Transverse colon (tissue), 4 donors: ENCODE measurements around the gene APBA1. TPM values are rescaled to one million over a fixed set of nuclear protein-coding genes. Genes with fewer than 3 reads are reported as not detected.

Source experiments
- DNase-seq: peaks from one replicate; pipeline ENCODE4 v3.0.0-alpha.2; 2019
- H3K27ac ChIP-seq, 4 donors: fragments of 200-600 bp; sonication (generic); 2 replicates each; pipeline ENCODE4 v1.5.1; 2016 to 2018; ENCODE audit warnings: inconsistent platforms in 4 of 4
- H3K27me3 ChIP-seq: fragments of 200-600 bp; sonication (generic); 2 replicates; pipeline ENCODE4 v1.5.1; 2017; ENCODE audit warnings: inconsistent platforms
- H3K36me3 ChIP-seq, 4 donors: fragments of 200-600 bp; sonication (generic); 2 replicates each; pipeline ENCODE4 v1.5.1; 2017 to 2019; ENCODE audit warnings: inconsistent platforms in 4 of 4
- H3K4me1 ChIP-seq, 4 donors: fragments of 200-600 bp; sonication (generic); 2 replicates each; pipeline ENCODE4 v1.5.1; 2017 to 2020; ENCODE audit warnings: inconsistent platforms in 4 of 4
- H3K4me3 ChIP-seq, 4 donors: fragments of 200-600 bp; sonication (generic); 1 replicate in 1 of 4; 2 replicates in 3 of 4; pipeline versions ENCODE4 v1.5.1 to v1.6.1; 2017 to 2019; ENCODE audit warnings: inconsistent platforms in 4 of 4
- H3K9me3 ChIP-seq, 2 donors: fragments of 200-600 bp; sonication (generic); 2 replicates each; pipeline ENCODE4 v1.5.1; 2017 to 2019; ENCODE audit warnings: inconsistent platforms in 2 of 2
- EP300 ChIP-seq: sonication (generic); formaldehyde crosslinking; IDR thresholded peaks from one replicate; pipeline ENCODE4 v1.6.1; 2017; ENCODE audit warnings: antibody characterized with exemption, low read depth
- POLR2A ChIP-seq: fragments of 450-650 bp; IDR thresholded peaks from one replicate; pipeline ENCODE4 v1.6.1; 2016; ENCODE audit warnings: antibody characterized with exemption, mild to moderate bottlenecking, moderate library complexity
- POLR2AphosphoS5 ChIP-seq, 3 donors: sonication (generic); formaldehyde crosslinking; IDR thresholded peaks; one replicate each; pipeline ENCODE4 v1.6.1; 2016; ENCODE audit warnings: antibody characterized with exemption in 3 of 3
- WGBS, 2 donors: methylation state at CpG; one replicate each; pipeline ENCODE4 v1.1.5; 2018; ENCODE audit warnings: low coverage in 1 of 2; 5-methylcytosine and 5-hydroxymethylcytosine counted together
- in situ Hi-C, 4 donors: fragments of 200-750 bp; cut with MboI; loops; one replicate each; pipeline versions ENCODE4 v1.15.0 to v1.15.1; 2017; ENCODE audit warnings: low sequenced_read_pairs in 3 of 4, low pct_ligation_motif_present in 1 of 4, low pct_unique_long_range_greater_than_20kb in 1 of 4
- intact Hi-C: fragments of 100-400 bp; cut with DNase I; formaldehyde crosslinking; loops from one replicate; pipeline ENCODE4 v1.15.1; 2023; ENCODE audit warnings: low total_unique reads
- total RNA-seq, 4 donors: library from RNA; depleted of rRNA; stranded (reverse); fragments of >200 nt; gene quantifications; one replicate each; pipeline ENCODE4 v1.1.0, GENCODE V29; 2016
- TF ChIP-seq, protein P1 (sequence below), 5 experiments: fragments of 200-600 bp in 3 of 5; fragments of 450-650 bp in 2 of 5; sonication (generic) in 3 of 5; IDR thresholded peaks; 1 replicate in 2 of 5; 2 replicates in 3 of 5; pipeline ENCODE4 v1.5.1; 2016 to 2017; ENCODE audit warnings: antibody characterized with exemption in 5 of 5, inconsistent platforms in 3 of 5, mild to moderate bottlenecking in 2 of 5, moderate library complexity in 1 of 5

The APBA1 gene
- total RNA-seq, 4 donors from 2014 or later: 7.6 to 11.6 (median 10.2) TPM

- Histone ChIP-seq H3K4me1 (peaks cover 0 to 19% (median 4%) of the 10 kb centered on the region in 4 donors), H3K36me3 (no peaks in the 10 kb centered on the region), H3K9me3 (no peaks in the 10 kb centered on the region), H3K4me3 (no peak overlapping the region), H3K27ac (no peak overlapping the region), H3K27me3 (no peaks in the 10 kb centered on the region)
- 67 to 86% methylated on average over 2 of the region's 2 CpGs for WGBS, 2 donors
- in situ Hi-C loops (no loop called here), intact Hi-C loops (no loop called here)
- TF ChIP-seq POLR2A: no peak
- no peak for TF ChIP-seq EP300
- TF ChIP-seq, protein P1, sequence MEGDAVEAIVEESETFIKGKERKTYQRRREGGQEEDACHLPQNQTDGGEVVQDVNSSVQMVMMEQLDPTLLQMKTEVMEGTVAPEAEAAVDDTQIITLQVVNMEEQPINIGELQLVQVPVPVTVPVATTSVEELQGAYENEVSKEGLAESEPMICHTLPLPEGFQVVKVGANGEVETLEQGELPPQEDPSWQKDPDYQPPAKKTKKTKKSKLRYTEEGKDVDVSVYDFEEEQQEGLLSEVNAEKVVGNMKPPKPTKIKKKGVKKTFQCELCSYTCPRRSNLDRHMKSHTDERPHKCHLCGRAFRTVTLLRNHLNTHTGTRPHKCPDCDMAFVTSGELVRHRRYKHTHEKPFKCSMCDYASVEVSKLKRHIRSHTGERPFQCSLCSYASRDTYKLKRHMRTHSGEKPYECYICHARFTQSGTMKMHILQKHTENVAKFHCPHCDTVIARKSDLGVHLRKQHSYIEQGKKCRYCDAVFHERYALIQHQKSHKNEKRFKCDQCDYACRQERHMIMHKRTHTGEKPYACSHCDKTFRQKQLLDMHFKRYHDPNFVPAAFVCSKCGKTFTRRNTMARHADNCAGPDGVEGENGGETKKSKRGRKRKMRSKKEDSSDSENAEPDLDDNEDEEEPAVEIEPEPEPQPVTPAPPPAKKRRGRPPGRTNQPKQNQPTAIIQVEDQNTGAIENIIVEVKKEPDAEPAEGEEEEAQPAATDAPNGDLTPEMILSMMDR (IDR thresholded peaks at IDR 0.05): no peak
- no peak for TF ChIP-seq POLR2AphosphoS5 (IDR thresholded peaks at IDR 0.05)
- no peak for DNase-seq
These were observed 101.1 kb downstream of the APBA1 start for GRCh38 chr9:69571032-69571431.

GRCh38 chr9:69569738-69570451, 102.3 kb downstream of the APBA1 start:
- no peak for DNase-seq
- no peak overlapping the region for H3K27ac ChIP-seq
- peaks cover 0 to 19% (median 4%) of the 10 kb centered on the region in 4 donors for H3K4me1 ChIP-seq
- H3K36me3 ChIP-seq: no peaks in the 10 kb centered on the region
- intact Hi-C loops (no loop called here), in situ Hi-C loops (no loop called here)
- H3K4me3 ChIP-seq: no peak overlapping the region
- H3K9me3 ChIP-seq: no peaks in the 10 kb centered on the region
- TF ChIP-seq, protein P1 (IDR thresholded peaks at IDR 0.05): no peak
- no peak for TF ChIP-seq POLR2A
- no peak for TF ChIP-seq EP300
- no peak for TF ChIP-seq POLR2AphosphoS5 (IDR thresholded peaks at IDR 0.05)
- 44 to 48% methylated on average over 3 of the region's 3 CpGs for WGBS, 2 donors
- no peaks in the 10 kb centered on the region for H3K27me3 ChIP-seq

DNA sequence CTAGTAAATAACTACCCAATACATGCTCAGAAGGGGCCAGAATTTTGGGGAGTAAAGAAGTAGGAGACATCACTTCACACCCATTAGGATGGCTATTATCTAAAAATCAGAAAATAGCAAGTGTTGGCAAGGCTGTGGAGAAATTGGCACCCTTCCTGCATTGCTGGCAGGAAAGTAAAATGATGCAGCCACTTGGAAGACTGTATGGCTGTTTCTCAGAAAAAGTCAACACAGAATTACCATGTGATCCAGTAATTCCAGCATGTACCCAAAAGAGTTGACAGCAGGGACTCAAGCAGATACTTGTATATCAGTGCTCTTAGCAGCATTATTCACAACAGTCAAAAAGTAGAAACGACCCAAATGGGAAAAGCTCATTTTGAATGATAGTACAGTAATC, 107.6 kb downstream of the APBA1 start:
- Histone ChIP-seq H3K36me3 (no peaks in the 10 kb centered on the region), H3K4me3 (no peak overlapping the region), H3K4me1 (peaks cover 0 to 2% (median under 1%) of the 10 kb centered on the region in 4 donors), H3K27ac (no peak overlapping the region), H3K27me3 (no peaks in the 10 kb centered on the region), H3K9me3 (no peaks in the 10 kb centered on the region)
- no peak for DNase-seq
- WGBS, 2 donors: 52 to 83% methylated on average over 1 of the region's 1 CpG
- intact Hi-C loops (no loop called here), in situ Hi-C loops (no loop called here)
- TF ChIP-seq POLR2AphosphoS5 (IDR thresholded peaks at IDR 0.05) (no peak), EP300 (no peak), POLR2A (no peak)

DNA sequence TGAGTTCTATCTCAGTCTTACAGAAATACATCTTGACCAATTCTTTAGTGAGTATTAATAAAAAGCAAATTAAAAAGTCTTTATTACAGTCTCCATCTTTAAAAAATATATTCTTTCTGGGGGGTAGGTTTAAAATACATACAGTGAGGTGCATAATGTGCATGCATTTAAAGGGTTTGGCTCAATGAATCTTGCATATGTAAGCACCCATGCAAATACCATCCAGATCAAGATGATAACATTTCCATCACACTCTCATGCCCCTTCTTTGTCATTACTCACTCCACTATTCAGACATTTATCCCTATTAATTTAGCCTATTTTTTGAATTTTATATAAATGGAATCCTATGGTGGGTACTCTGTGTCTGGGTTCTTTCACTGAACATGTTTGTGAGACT, 113.0 kb downstream of the APBA1 start:
- in situ Hi-C loops: loop anchor here in 1 of 4 donors (10.0 kb wide), 1 partner anchor 144 kb away; no protein-coding TSS in a partner anchor

More for the DNA sequence above, 113.0 kb downstream of the APBA1 start:
- no peaks in the 10 kb centered on the region for H3K4me1 ChIP-seq
- no peak overlapping the region for H3K27ac ChIP-seq
- no peak for TF ChIP-seq POLR2A
- no peak for TF ChIP-seq EP300
- TF ChIP-seq, protein P1 (IDR thresholded peaks at IDR 0.05): no peak
- H3K9me3 ChIP-seq: no peaks in the 10 kb centered on the region
- intact Hi-C loops: no loop called here
- H3K36me3 ChIP-seq: no peaks in the 10 kb centered on the region
- no peak for DNase-seq
- no peaks in the 10 kb centered on the region for H3K27me3 ChIP-seq
- H3K4me3 ChIP-seq: no peak overlapping the region
